Psoas muscle (tissue), 8 donors: ENCODE measurements around the gene ZNF777. TPM values are rescaled to one million over a fixed set of nuclear protein-coding genes. Genes with fewer than 3 reads are reported as not detected.
"Not testable (repeated sequence)": the region's sequence is repeated elsewhere in the genome, so short reads cannot be mapped to it uniquely, and the experiment has no call there.

Experiments
- ATAC-seq, 4 donors: fragments of 200-7000 bp; cut with Tn5 transposase; one replicate each; pipeline ENCODE4 v1.9.1; 2020; ENCODE audit warnings: moderate library complexity in 3 of 4, mild to moderate bottlenecking in 2 of 4
- DNase-seq, 2 donors: peaks; one replicate each; pipeline ENCODE4 v3.0.0-alpha.2; 2020
- H3K27ac ChIP-seq: fragments of 200-600 bp; one replicate; pipeline ENCODE4 v1.8.0; 2022
- H3K27me3 ChIP-seq, 3 donors: fragments of 200-600 bp in 1 of 3; one replicate each; pipeline versions ENCODE4 v1.6.1 to v1.8.0; 2013 to 2022; ENCODE audit warnings: low read length in 2 of 3, mild to moderate bottlenecking in 2 of 3, moderate library complexity in 1 of 3; ENCODE audit not compliant: insufficient read depth in 3 of 3
- H3K36me3 ChIP-seq, 2 donors: fragments of 200-600 bp in 1 of 2; one replicate each; pipeline versions ENCODE4 v1.6.1 to v1.8.0; 2013 to 2022; ENCODE audit warnings: low read depth in 1 of 2, mild to moderate bottlenecking in 1 of 2, moderate library complexity in 1 of 2; ENCODE audit not compliant: insufficient read depth in 1 of 2
- H3K4me1 ChIP-seq: fragments of 200-600 bp; one replicate; pipeline ENCODE4 v1.8.0; 2022
- H3K4me3 ChIP-seq: fragments of 200-600 bp; one replicate; pipeline ENCODE4 v1.8.0; 2022; ENCODE audit warnings: mild to moderate bottlenecking
- H3K9me3 ChIP-seq: fragments of 200-600 bp; one replicate; pipeline ENCODE4 v1.8.0; 2022
- CTCF ChIP-seq: fragments of 200-600 bp; IDR thresholded peaks from one replicate; pipeline ENCODE4 v1.8.0; 2022; ENCODE audit warnings: antibody characterized with exemption
- WGBS, 3 donors: extraction: QIAGEN DNeasy Blood & Tissue Kit; methylation state at CpG; one replicate each; pipeline versions ENCODE4 v1.1.6 to v1.1.7; 2013; 5-methylcytosine and 5-hydroxymethylcytosine counted together
- intact Hi-C, 2 donors: fragments of 100-400 bp; cut with DNase I; formaldehyde crosslinking; loops; one replicate each; pipeline versions ENCODE4 v1.11.0 to v1.14.2; 2022
- polyA plus RNA-seq, 3 donors: library from polyadenylated mRNA; stranded (reverse); fragments of 200-250 nt; gene quantifications; one replicate each; pipeline ENCODE4 v1.2.3, GENCODE V29; 2013
- total RNA-seq, 4 donors: library from RNA; stranded (reverse); fragmentation: NEBNext Ultra II Directional in 2 of 4; extraction: Animal tissue kit (Norgen Biotek cat#: 25700) in 2 of 4; gene quantifications; one replicate each; pipeline versions ENCODE4 v1.2.1 to v1.2.4, GENCODE V29; 2021 to 2023
- donor health status: healthy with polysubstance abuse.
- donor health status: DM: no; HTN: no; CAD: no; lungs with moderate emphysema.
- donor health status: Bipolar disorder and iron deficiency.
- donor health status: healthy.
- donor health status: DM: yes; HTN: yes; CAD: no.
- donor health status: DM: no; HTN: no; CAD: no.
- donor health status: DM: no; HTN: no; CAD: no.
- donor health status: DM: yes; HTN: yes; CAD: no.

ZNF777 gene
- total and polyA plus RNA-seq, 7 donors = 9.3 to 18.6 (median 13.6) TPM

DNA sequence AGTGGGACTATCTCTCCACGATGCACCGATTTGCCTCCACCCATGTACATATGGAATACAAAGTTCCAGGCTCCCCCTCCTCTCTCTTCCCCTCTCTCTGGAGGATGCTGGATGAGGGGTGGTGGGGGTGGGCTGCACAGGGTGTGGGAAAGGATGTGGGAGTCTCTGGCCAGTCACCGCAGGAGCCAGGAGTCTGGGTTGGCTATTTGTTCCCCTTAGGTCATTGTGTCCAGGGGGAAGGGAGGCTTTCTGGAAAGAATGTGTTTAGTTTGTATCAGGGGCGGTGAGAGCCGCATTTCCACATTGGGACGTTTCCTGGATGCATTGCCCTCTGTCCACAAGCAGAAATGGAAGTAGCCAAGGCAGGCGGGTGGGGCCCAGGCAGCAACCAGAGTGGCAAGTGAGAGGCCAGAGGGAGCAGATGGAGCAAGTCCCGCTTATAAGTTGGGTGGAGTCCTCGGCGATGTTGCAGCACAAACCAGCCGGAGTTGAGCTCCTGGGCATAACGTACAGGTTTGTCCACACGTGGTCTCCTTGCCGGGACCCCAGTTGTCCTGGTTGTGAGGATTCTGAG is 63.3 kb downstream of the ZNF777 start:
- DNase-seq = no peak
- no peak for ATAC-seq
- Histone ChIP-seq H3K27me3 (peaks cover 0 to 15% (median 2%) of the 10 kb centered on the region in 3 donors), H3K9me3 (peaks cover 10% of the 10 kb centered on the region), H3K36me3 (no peaks in the 10 kb centered on the region), H3K27ac (no peak overlapping the region), H3K4me1 (no peaks in the 10 kb centered on the region), H3K4me3 (no peak overlapping the region)
- 66 to 71% (median 69%) methylated on average over 13 to 14 of the region's 14 CpGs for WGBS, 3 donors
- intact Hi-C loops = loop anchor here in 1 of 2 donors (10.0 kb wide), 1 partner anchor 533 kb away; no protein-coding TSS in a partner anchor
- TF ChIP-seq CTCF = no peak

DNA sequence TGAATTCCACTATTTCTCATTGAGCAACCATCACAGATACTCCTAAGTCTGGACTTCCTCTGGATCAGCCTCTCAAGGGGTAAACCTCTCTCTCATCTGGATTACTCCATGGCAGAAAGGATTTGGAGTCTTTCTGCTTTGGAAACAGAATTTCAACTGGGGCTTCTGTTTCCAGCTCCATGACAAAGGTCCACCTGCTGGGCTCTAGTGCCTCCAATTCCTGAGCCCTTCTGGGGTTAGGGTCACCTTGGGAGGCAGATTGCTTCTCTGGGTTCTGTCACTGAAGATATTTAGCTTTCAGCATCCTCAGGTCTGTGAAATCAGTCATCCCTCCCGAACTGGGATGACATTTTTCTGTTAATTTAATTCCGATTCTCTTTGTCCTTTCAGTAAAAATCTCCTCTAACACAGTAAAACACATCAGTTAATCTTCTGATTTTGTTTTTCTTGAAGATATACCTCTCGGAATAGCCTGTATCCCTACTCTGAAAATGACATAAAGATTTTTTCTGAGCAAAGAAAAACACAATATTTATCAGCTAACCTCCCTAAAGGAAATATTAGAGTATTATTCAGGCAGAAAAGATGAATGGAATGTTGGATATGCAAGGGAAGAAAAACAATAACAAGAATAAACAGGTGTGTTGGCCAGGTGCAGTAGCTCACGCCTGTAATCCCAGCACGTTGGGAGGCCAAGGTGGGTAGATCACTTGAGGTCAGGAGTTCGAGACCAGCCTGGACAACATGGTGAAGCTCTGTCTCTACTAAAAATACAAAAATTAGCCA is 72.1 kb downstream of the ZNF777 start:
- H3K27ac ChIP-seq, H3K27me3 ChIP-seq, ATAC-seq, DNase-seq, H3K4me1 ChIP-seq, intact Hi-C loops, H3K36me3 ChIP-seq, H3K9me3 ChIP-seq, H3K4me3 ChIP-seq: not testable (repeated sequence)
- WGBS, 3 donors = 57 to 58% (median 58%) methylated on average over 6 of the region's 6 CpGs

DNA sequence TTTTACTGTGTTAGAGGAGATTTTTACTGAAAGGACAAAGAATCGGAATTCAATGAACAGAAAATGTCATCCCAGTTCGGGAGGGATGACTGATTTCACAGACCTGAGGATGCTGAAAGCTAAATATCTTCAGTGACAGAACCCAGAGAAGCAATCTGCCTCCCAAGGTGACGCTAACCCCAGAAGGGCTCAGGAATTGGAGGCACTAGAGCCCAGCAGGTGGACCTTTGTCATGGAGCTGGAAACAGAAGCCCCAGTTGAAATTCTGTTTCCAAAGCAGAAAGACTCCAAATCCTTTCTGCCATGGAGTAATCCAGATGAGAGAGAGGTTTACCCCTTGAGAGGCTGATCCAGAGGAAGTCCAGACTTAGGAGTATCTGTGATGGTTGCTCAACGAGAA is 74.3 kb downstream of the ZNF777 start:
- intact Hi-C loops, ATAC-seq, DNase-seq, H3K36me3 ChIP-seq, H3K4me3 ChIP-seq, H3K27ac ChIP-seq, H3K4me1 ChIP-seq, H3K27me3 ChIP-seq, H3K9me3 ChIP-seq: not testable (repeated sequence)
- WGBS, 3 donors = 60 to 70% (median 66%) methylated on average over 4 of the region's 4 CpGs

DNA sequence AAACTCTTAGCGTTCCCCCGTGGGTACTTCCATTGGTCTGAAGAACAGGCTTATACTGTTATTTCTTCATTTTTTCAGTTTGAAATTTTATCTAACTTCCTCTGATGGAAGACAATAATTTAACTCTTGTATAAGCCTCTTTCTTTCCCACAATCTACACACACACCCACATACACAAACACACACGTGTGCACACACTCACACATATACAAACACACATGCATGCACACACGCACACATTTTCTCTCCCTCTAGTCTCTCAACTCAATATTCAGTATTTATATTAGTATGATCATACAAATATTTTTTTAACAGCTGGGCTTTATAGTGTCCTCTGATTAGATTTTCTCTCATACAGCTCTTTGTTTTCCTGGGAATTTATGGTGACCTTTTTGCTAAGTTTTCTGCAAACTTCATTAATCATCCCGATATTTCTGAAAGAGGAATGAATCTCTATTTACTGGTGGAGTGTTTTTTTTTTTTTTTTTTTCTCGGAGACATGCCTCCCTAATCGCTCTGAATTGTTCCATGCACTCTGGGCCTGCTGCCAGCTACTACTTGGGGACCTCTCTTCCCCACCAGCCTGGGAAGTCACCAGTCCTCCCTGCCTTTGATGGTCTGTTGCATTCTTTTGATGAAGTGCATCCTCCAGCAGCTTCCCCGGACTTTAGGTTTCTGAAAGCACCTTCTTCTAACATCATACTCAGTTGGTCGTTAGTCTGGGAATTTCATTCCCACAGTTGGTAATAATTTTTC is 75.5 kb downstream of the ZNF777 start:
- TF ChIP-seq CTCF = no peak
- no peaks in the 10 kb centered on the region for H3K36me3 ChIP-seq
- ATAC-seq (no peak), DNase-seq (no peak)
- WGBS, 3 donors = 52 to 61% (median 54%) methylated on average over 9 of the region's 9 CpGs
- intact Hi-C loops = no loop called here
- H3K9me3 ChIP-seq = no peaks in the 10 kb centered on the region
- no peak overlapping the region for H3K27ac ChIP-seq
- peaks cover 0 to 2% (median 0%) of the 10 kb centered on the region in 3 donors for H3K27me3 ChIP-seq
- H3K4me1 ChIP-seq = no peaks in the 10 kb centered on the region
- H3K4me3 ChIP-seq = no peak overlapping the region

Other genes with a start within 250 kb of the ZNF777 start
- 1 to 10 TPM; 3.2 to 6.4 (median 4.5) TPM for gene ZNF212, start 221.4 kb downstream of the ZNF777 start, total RNA-seq
- 1 to 10 TPM; 3.1 to 5.4 (median 4.3) TPM for gene ZNF212, start 221.4 kb downstream of the ZNF777 start, polyA plus RNA-seq
- 1 to 10 TPM; 6.0 to 9.0 (median 7.2) TPM for gene ZNF783, start 198.9 kb downstream of the ZNF777 start, total RNA-seq
- 10 to 100 TPM in 1 of 3 donors, 1 to 10 TPM in 2; 4.2 to 11.1 (median 4.9) TPM for gene ZNF783, start 198.9 kb downstream of the ZNF777 start, polyA plus RNA-seq
- gene ZNF746, start 36.7 kb upstream of the ZNF777 start, total RNA-seq = 10 to 100 TPM in 1 of 4 donors, 1 to 10 TPM in 3; 8.5 to 12.7 (median 9.3) TPM
- 1 to 10 TPM; 5.0 to 8.2 (median 5.1) TPM for gene ZNF746, start 36.7 kb upstream of the ZNF777 start, polyA plus RNA-seq